CD4-positive, alpha-beta memory T cell (primary cell): Measurements from ENCODE around the gene TMEM151A. TPM values are rescaled to one million over a fixed set of nuclear protein-coding genes. Genes with fewer than 3 reads are reported as not detected.

ENCODE experiments used
- CTCF ChIA-PET: fragments of 350-600 bp; sonication (Branson Sonifier 250); formaldehyde crosslinking; loops from one replicate; lab custom pipeline; 2021; ENCODE audit warnings: inconsistent platforms; ENCODE audit not compliant: partially characterized antibody; lab: Charles Lee
- POLR2A ChIA-PET: fragments of 350-600 bp; sonication (Branson Sonifier 250); formaldehyde crosslinking; loops from one replicate; lab custom pipeline; 2021; ENCODE audit not compliant: partially characterized antibody; lab: Charles Lee
- DNase-seq, 5 donors: peaks; one replicate each; pipeline versions ENCODE4 v3.0.0 to v3.0.0-alpha.2; 2020 to 2022; ENCODE audit warnings: mixed read lengths in 1 of 5
- H3K27ac ChIP-seq: one replicate; pipeline ENCODE4 v1.7.0; 2013; ENCODE audit warnings: low read depth, low read length
- H3K27me3 ChIP-seq: 2 replicates; pipeline ENCODE4 v1.7.0; 2013; ENCODE audit warnings: mild to moderate bottlenecking, low read length, moderate library complexity; ENCODE audit not compliant: insufficient read depth
- H3K36me3 ChIP-seq: 2 replicates; pipeline ENCODE4 v1.7.0; 2013; ENCODE audit warnings: mild to moderate bottlenecking, low read length, moderate library complexity; ENCODE audit not compliant: insufficient read depth
- H3K4me1 ChIP-seq: 2 replicates; pipeline ENCODE4 v1.7.0; 2013; ENCODE audit warnings: mild to moderate bottlenecking, low read length, moderate library complexity; ENCODE audit not compliant: insufficient read depth
- H3K4me3 ChIP-seq, 2 donors: one replicate each; pipeline ENCODE4 v1.7.0; 2013; ENCODE audit warnings: low read length in 2 of 2, mild to moderate bottlenecking in 1 of 2
- H3K9me3 ChIP-seq, 2 donors: one replicate each; pipeline ENCODE4 v1.7.0; 2013; ENCODE audit warnings: low read length in 2 of 2, control low read depth in 1 of 2; ENCODE audit not compliant: control insufficient read depth in 1 of 2
- H3K27ac Mint-ChIP-seq, 7 donors: one replicate each; pipeline ENCODE4 v1.8.0; 2020 to 2021; ENCODE audit warnings: mixed read lengths in 7 of 7, mild to moderate bottlenecking in 6 of 7, inconsistent platforms in 3 of 7, moderate library complexity in 3 of 7
- H3K27me3 Mint-ChIP-seq, 2 donors: one replicate each; pipeline ENCODE4 v1.8.0; 2020 to 2021; ENCODE audit warnings: mixed read lengths in 2 of 2
- H3K36me3 Mint-ChIP-seq, 2 donors: one replicate each; pipeline ENCODE4 v1.8.0; 2020 to 2021; ENCODE audit warnings: mixed read lengths in 2 of 2, inconsistent platforms in 1 of 2, mild to moderate bottlenecking in 1 of 2
- H3K4me1 Mint-ChIP-seq, 4 donors: one replicate each; pipeline ENCODE4 v1.8.0; 2020 to 2021; ENCODE audit warnings: mixed read lengths in 4 of 4, mild to moderate bottlenecking in 1 of 4
- H3K4me3 Mint-ChIP-seq, 8 donors: one replicate each; pipeline ENCODE4 v1.8.0; 2020 to 2021; ENCODE audit warnings: mixed read lengths in 8 of 8, mild to moderate bottlenecking in 7 of 8, moderate library complexity in 6 of 8, inconsistent platforms in 3 of 8
- H3K9me3 Mint-ChIP-seq, 8 donors: one replicate each; pipeline ENCODE4 v1.8.0; 2020 to 2021; ENCODE audit warnings: mixed read lengths in 8 of 8, mild to moderate bottlenecking in 5 of 8, inconsistent platforms in 3 of 8, moderate library complexity in 1 of 8
- intact Hi-C: fragments of 100-400 bp; cut with micrococcal nuclease; formaldehyde crosslinking; loops from one replicate; pipeline ENCODE4 v1.15.1; 2023
- polyA plus RNA-seq, 2 donors: library from polyadenylated mRNA; unstranded; fragments of 300-500 nt; fragmentation: Illumina TruSeq; gene quantifications; one replicate each; pipeline ENCODE4 v1.2.3, GENCODE V29; 2021
- total RNA-seq, 2 experiments: library from RNA; stranded (reverse); gene quantifications; one replicate each; pipeline ENCODE4 v1.2.3, GENCODE V29; 2021

TMEM151A gene
- total and polyA plus RNA-seq, 4 experiments from 2014 or later = not detected

GRCh38 chr11:66265531-66266377, 25.9 kb upstream of the TMEM151A start:
- POLR2A ChIA-PET = interaction anchor here (1.8 to 8.2 kb wide), 3 partner anchors 13 to 768 kb away, joined by 5 to 167 read pairs (median 14); partner anchors contain the start of genes CNIH2 and YIF1A
- DNase-seq = peak in 1 of 5 donors; percentile 44
- no peaks in the 10 kb centered on the region for H3K27me3 ChIP-seq
- intact Hi-C loops = loop anchor here (5.0 kb wide), 1 partner anchor 1348 kb away; the partner anchor contains the start of gene ATG2A
- Mint-ChIP-seq H3K27me3 (no peaks in the 10 kb centered on the region), H3K36me3 (peaks cover 2 to 49% of the 10 kb centered on the region in 2 donors), H3K27ac (peak overlapping the region in 3 of 7 donors; percentile 17 to 43 (median 35)), H3K4me1 (peaks cover 15 to 35% (median 24%) of the 10 kb centered on the region in 4 donors), H3K4me3 (peak overlapping the region in 1 of 8 donors; percentile 43), H3K9me3 (peaks cover 0 to 7% (median 0%) of the 10 kb centered on the region in 8 donors)
- H3K4me3 ChIP-seq = no peak overlapping the region
- H3K4me1 ChIP-seq = peaks cover 30% of the 10 kb centered on the region
- no peaks in the 10 kb centered on the region for H3K9me3 ChIP-seq
- CTCF ChIA-PET = interaction anchor here (1.2 kb wide), 2 partner anchors 7 to 16 kb away, joined by 3 to 4 read pairs; no protein-coding TSS in a partner anchor
- H3K36me3 ChIP-seq = peaks cover 27% of the 10 kb centered on the region
- no peak overlapping the region for H3K27ac ChIP-seq

DNA sequence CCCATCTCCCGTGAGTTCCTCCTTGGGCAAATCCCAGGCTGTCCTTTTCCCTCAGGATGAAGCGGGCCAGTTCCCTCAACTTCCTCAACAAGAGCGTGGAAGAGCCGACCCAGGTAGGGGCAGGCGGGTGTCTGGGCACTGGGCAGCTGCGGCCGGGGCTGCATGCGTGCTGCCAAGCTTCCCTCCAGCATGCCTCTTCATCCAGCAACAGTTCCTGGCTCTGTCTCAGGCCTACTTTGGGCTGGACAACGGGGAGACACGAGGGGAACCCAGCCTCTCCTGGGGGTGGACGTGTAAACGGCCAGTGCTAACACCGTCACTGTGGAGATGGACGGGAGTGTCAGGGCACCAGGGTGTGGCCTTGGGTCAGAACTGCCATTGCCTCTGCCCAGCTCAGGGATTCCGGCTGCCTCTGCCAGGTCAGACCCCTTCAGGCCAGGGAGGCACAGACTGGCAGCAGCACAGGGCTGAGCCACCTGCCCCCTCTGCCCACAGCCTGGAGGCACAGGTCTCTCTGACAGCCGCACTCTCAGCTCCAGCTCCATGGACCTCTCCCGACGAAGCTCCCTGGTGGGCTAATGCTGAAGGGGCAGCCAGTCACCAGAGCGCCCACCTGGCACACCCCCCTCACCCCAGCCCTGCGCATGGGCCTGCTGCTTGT, 25.2 kb upstream of the TMEM151A start:
- H3K27ac Mint-ChIP-seq = peak overlapping the region in 6 of 7 donors; percentile 77 to 98 (median 82)
- intact Hi-C loops = loop anchor here (5.0 kb wide), 1 partner anchor 1349 kb away; the partner anchor contains the start of gene ATG2A
- peak in 1 of 5 donors; percentile 37 for DNase-seq
- peaks cover 17 to 38% (median 27%) of the 10 kb centered on the region in 4 donors for H3K4me1 Mint-ChIP-seq
- peak overlapping the region in 6 of 8 donors; percentile 21 to 95 (median 92) for H3K4me3 Mint-ChIP-seq
- H3K4me3 ChIP-seq = no peak overlapping the region
- peaks cover 27% of the 10 kb centered on the region for H3K36me3 ChIP-seq
- no peaks in the 10 kb centered on the region for H3K27me3 Mint-ChIP-seq
- CTCF ChIA-PET = interaction anchor here (1.2 to 2.4 kb wide), 4 partner anchors 8 to 378 kb away, joined by 3 to 9 read pairs (median 4); partner anchors contain the start of genes FIBP and YIF1A
- POLR2A ChIA-PET = interaction anchor here (0.6 to 8.2 kb wide), 5 partner anchors 14 to 769 kb away, joined by 3 to 167 read pairs (median 10); partner anchors contain the start of genes BANF1, CNIH2 and YIF1A
- H3K36me3 Mint-ChIP-seq = peaks cover 3 to 50% of the 10 kb centered on the region in 2 donors
- H3K9me3 Mint-ChIP-seq = peaks cover 0 to 7% (median 0%) of the 10 kb centered on the region in 8 donors
- H3K4me1 ChIP-seq = peaks cover 34% of the 10 kb centered on the region
- H3K27me3 ChIP-seq = no peaks in the 10 kb centered on the region
- H3K27ac ChIP-seq = peak overlapping the region; percentile 88
- H3K9me3 ChIP-seq = no peaks in the 10 kb centered on the region

GRCh38 chr11:66267039-66267378, 24.7 kb upstream of the TMEM151A start:
- intact Hi-C loops = loop anchor here (5.0 kb wide), 1 partner anchor 1350 kb away; the partner anchor contains the start of gene ATG2A
- peaks cover 0 to 7% (median 0%) of the 10 kb centered on the region in 8 donors for H3K9me3 Mint-ChIP-seq
- H3K4me1 Mint-ChIP-seq = peaks cover 17 to 43% (median 29%) of the 10 kb centered on the region in 4 donors
- peaks cover 39% of the 10 kb centered on the region for H3K4me1 ChIP-seq
- peak overlapping the region in 1 of 2 donors; percentile 62 for H3K4me3 ChIP-seq
- peaks cover 27% of the 10 kb centered on the region for H3K36me3 ChIP-seq
- ChIA-PET POLR2A (interaction anchor here (0.6 to 8.2 kb wide), 7 partner anchors 15 to 369 kb away, joined by 3 to 167 read pairs (median 5); partner anchors contain the start of genes BANF1, CNIH2, TMEM151A and YIF1A), CTCF (interaction anchor here (1.2 to 2.4 kb wide), 5 partner anchors 8 to 378 kb away, joined by 3 to 9 read pairs (median 3); partner anchors contain the start of genes FIBP and YIF1A)
- DNase-seq = no peak
- peaks cover 3 to 52% of the 10 kb centered on the region in 2 donors for H3K36me3 Mint-ChIP-seq
- no peaks in the 10 kb centered on the region for H3K27me3 ChIP-seq
- peak overlapping the region; percentile 55 to 98 (median 93) for H3K4me3 Mint-ChIP-seq
- H3K9me3 ChIP-seq = no peaks in the 10 kb centered on the region
- no peaks in the 10 kb centered on the region for H3K27me3 Mint-ChIP-seq
- H3K27ac ChIP-seq = peak overlapping the region; percentile 88
- peak overlapping the region; percentile 76 to 98 (median 79) for H3K27ac Mint-ChIP-seq

GRCh38 chr11:66267379-66268243, 24.1 kb upstream of the TMEM151A start:
- intact Hi-C loops = loop anchor here (1.0 to 5.0 kb wide), 6 partner anchors 10 to 1350 kb away; partner anchors contain the start of genes ATG2A and YIF1A
- H3K36me3 ChIP-seq = peaks cover 27% of the 10 kb centered on the region
- peaks cover 6 to 51% of the 10 kb centered on the region in 2 donors for H3K36me3 Mint-ChIP-seq

GRCh38 chr11:66268244-66268951, 23.3 kb upstream of the TMEM151A start, which contains the start of gene RAB1B:
TSS of gene RAB1B (plus strand) at chr11:66268639. CDS start at chr11:66268680, 41 bp downstream.
- Histone ChIP-seq H3K4me1 (peaks cover 48% of the 10 kb centered on the region), H3K4me3 (peak within 1 kb of the TSS; percentile 62 to 84), H3K27ac (peak within 1 kb of the TSS; percentile 88), H3K36me3 (peaks cover 27% of the 10 kb centered on the region), H3K27me3 (no peaks in the 10 kb centered on the region), H3K9me3 (no peaks in the 10 kb centered on the region)
- intact Hi-C loops = loop anchor here (1.0 to 5.0 kb wide), 6 partner anchors 9 to 1351 kb away; partner anchors contain the start of genes ATG2A and YIF1A
- ChIA-PET CTCF (interaction anchor here (0.7 to 2.4 kb wide), 6 partner anchors 12 to 46 kb away, joined by 3 to 9 read pairs (median 3); partner anchors contain the start of gene YIF1A), POLR2A (interaction anchor here (0.6 to 8.2 kb wide), 11 partner anchors 15 to 653 kb away, joined by 3 to 167 read pairs (median 3); partner anchors contain the start of genes BRMS1, CCDC85B, CNIH2 and TMEM151A)
- H3K9me3 Mint-ChIP-seq = peaks cover 0 to 7% (median 0%) of the 10 kb centered on the region in 8 donors
- peaks cover 12 to 55% of the 10 kb centered on the region in 2 donors for H3K36me3 Mint-ChIP-seq
- H3K4me3 Mint-ChIP-seq = peak within 1 kb of the TSS; percentile 92 to 99 (median 94)
- H3K4me1 Mint-ChIP-seq = peaks cover 23 to 57% (median 38%) of the 10 kb centered on the region in 4 donors
- no peaks in the 10 kb centered on the region for H3K27me3 Mint-ChIP-seq
- peak within 1 kb of the TSS; percentile 94 to 100 (median 98) for H3K27ac Mint-ChIP-seq
- DNase-seq = peak; percentile 99 to 100 (median 100)

More at GRCh38 chr11:66267379-66268243, 24.1 kb upstream of the TMEM151A start:
- Mint-ChIP-seq H3K27ac (peak overlapping the region; percentile 94 to 100 (median 98)), H3K9me3 (peaks cover 0 to 7% (median 0%) of the 10 kb centered on the region in 8 donors), H3K4me3 (peak overlapping the region; percentile 92 to 99 (median 94)), H3K27me3 (no peaks in the 10 kb centered on the region), H3K4me1 (peaks cover 20 to 49% (median 34%) of the 10 kb centered on the region in 4 donors)
- no peaks in the 10 kb centered on the region for H3K27me3 ChIP-seq
- ChIA-PET CTCF (interaction anchor here (0.8 to 2.4 kb wide), 6 partner anchors 12 to 379 kb away, joined by 3 to 9 read pairs (median 3); partner anchors contain the start of genes FIBP and YIF1A), POLR2A (interaction anchor here (0.6 to 8.2 kb wide), 12 partner anchors 15 to 653 kb away, joined by 3 to 167 read pairs (median 3); partner anchors contain the start of genes BRMS1, CCDC85B, CNIH2 and TMEM151A)
- no peaks in the 10 kb centered on the region for H3K9me3 ChIP-seq
- H3K4me3 ChIP-seq = peak overlapping the region; percentile 62 to 78
- peaks cover 45% of the 10 kb centered on the region for H3K4me1 ChIP-seq
- peak; percentile 77 to 85 (median 79) for DNase-seq
- H3K27ac ChIP-seq = peak overlapping the region; percentile 88
